ENCODE measurements around the gene BRSK1.

The BRSK1 gene

GRCh38 chr19:55242517-55242916 is 41.3 kb upstream of the BRSK1 start:
- peaks cover 0 to 12% (median 8%) of the 10 kb centered on the region in 4 experiments for H3K4me1 ChIP-seq (ENCODE audit: control extremely low read depth in 1 of 4, control insufficient read depth in 4 of 4, insufficient read depth in 4 of 4, low read length in 3 of 4)
- 99% methylated on average over 5 of the region's 7 CpGs for WGBS (ENCODE audit: insufficient coverage)
- no peaks in the 10 kb centered on the region for H3K27me3 ChIP-seq (replicated peaks in 2 of 5; ENCODE audit: control insufficient read depth in 4 of 5, insufficient read depth in 5 of 5, low read length in 4 of 5)
- no peak overlapping the region for H3K4me3 ChIP-seq (ENCODE audit: control insufficient read depth in 1 of 7, extremely low read depth in 1 of 7, insufficient read depth in 4 of 7, low read depth in 2 of 7, low read length in 6 of 7)
- peaks cover 25 to 94% (median 75%) of the 10 kb centered on the region in 4 experiments for H3K36me3 ChIP-seq (ENCODE audit: control insufficient read depth in 4 of 4, insufficient read depth in 4 of 4, low read length in 3 of 4)
- H3K27ac ChIP-seq (ENCODE audit: insufficient read depth in 1 of 2, low read depth in 1 of 2, low read length in 2 of 2, poor library complexity in 1 of 2, severe bottlenecking in 2 of 2): no peak overlapping the region
- no peaks in the 10 kb centered on the region for H3K9me3 ChIP-seq (ENCODE audit: control extremely low read depth in 1 of 5, control insufficient read depth in 4 of 5, insufficient read depth in 2 of 5, low read depth in 1 of 5, low read length in 4 of 5)
- ChIA-PET POLR2A (interaction anchor here (0.6 kb wide), 1 partner anchor 41 kb away, joined by 3 read pairs; no protein-coding TSS in a partner anchor), CTCF (interaction anchor here (0.7 to 1.7 kb wide), 2 partner anchors 11 to 13 kb away, joined by 3 to 4 read pairs; no protein-coding TSS in a partner anchor)
- no peak for DNase-seq

- Histone ChIP-seq H3K36me3 (ENCODE audit: control insufficient read depth in 4 of 4, insufficient read depth in 4 of 4, low read length in 3 of 4) (peaks cover 18 to 94% (median 67%) of the 10 kb centered on the region in 4 experiments), H3K4me3 (ENCODE audit: control insufficient read depth in 1 of 7, extremely low read depth in 1 of 7, insufficient read depth in 4 of 7, low read depth in 2 of 7, low read length in 6 of 7) (no peak overlapping the region), H3K27ac (ENCODE audit: insufficient read depth in 1 of 2, low read depth in 1 of 2, low read length in 2 of 2, poor library complexity in 1 of 2, severe bottlenecking in 2 of 2) (peak overlapping the region in 1 of 2 experiments; percentile 43), H3K27me3 (replicated peaks in 2 of 5; ENCODE audit: control insufficient read depth in 4 of 5, insufficient read depth in 5 of 5, low read length in 4 of 5) (no peaks in the 10 kb centered on the region), H3K9me3 (ENCODE audit: control extremely low read depth in 1 of 5, control insufficient read depth in 4 of 5, insufficient read depth in 2 of 5, low read depth in 1 of 5, low read length in 4 of 5) (no peaks in the 10 kb centered on the region), H3K4me1 (ENCODE audit: control extremely low read depth in 1 of 4, control insufficient read depth in 4 of 4, insufficient read depth in 4 of 4, low read length in 3 of 4) (peaks cover 0 to 28% (median 25%) of the 10 kb centered on the region in 4 experiments)
- CTCF ChIA-PET: interaction anchor here (1.0 to 1.6 kb wide), 2 partner anchors 9 to 43 kb away, joined by 3 to 5 read pairs; no protein-coding TSS in a partner anchor
- no peak for DNase-seq
- POLR2A ChIA-PET: no interaction called here
- 97% methylated on average over 11 of the region's 12 CpGs for WGBS (ENCODE audit: insufficient coverage)
These were observed 39.7 kb upstream of the BRSK1 start for GRCh38 chr19:55244004-55244680.

GRCh38 chr19:55245236-55245904 is 38.4 kb upstream of the BRSK1 start:
- Histone ChIP-seq H3K27ac (ENCODE audit: insufficient read depth in 1 of 2, low read depth in 1 of 2, low read length in 2 of 2, poor library complexity in 1 of 2, severe bottlenecking in 2 of 2) (peak overlapping the region in 1 of 2 experiments; percentile 38), H3K27me3 (replicated peaks in 2 of 5; ENCODE audit: control insufficient read depth in 4 of 5, insufficient read depth in 5 of 5, low read length in 4 of 5) (no peaks in the 10 kb centered on the region), H3K4me1 (ENCODE audit: control extremely low read depth in 1 of 4, control insufficient read depth in 4 of 4, insufficient read depth in 4 of 4, low read length in 3 of 4) (peaks cover 0 to 40% (median 35%) of the 10 kb centered on the region in 4 experiments), H3K4me3 (ENCODE audit: control insufficient read depth in 1 of 7, extremely low read depth in 1 of 7, insufficient read depth in 4 of 7, low read depth in 2 of 7, low read length in 6 of 7) (no peak overlapping the region), H3K36me3 (ENCODE audit: control insufficient read depth in 4 of 4, insufficient read depth in 4 of 4, low read length in 3 of 4) (peaks cover 15 to 89% (median 59%) of the 10 kb centered on the region in 4 experiments), H3K9me3 (ENCODE audit: control extremely low read depth in 1 of 5, control insufficient read depth in 4 of 5, insufficient read depth in 2 of 5, low read depth in 1 of 5, low read length in 4 of 5) (no peaks in the 10 kb centered on the region)
- no peak for DNase-seq
- CTCF ChIA-PET: interaction anchor here (1.0 to 1.7 kb wide), 3 partner anchors 9 to 143 kb away, joined by 3 to 4 read pairs (median 4); no protein-coding TSS in a partner anchor
- POLR2A ChIA-PET: interaction anchor here (0.8 kb wide), 1 partner anchor 14 kb away, joined by 4 read pairs; the partner anchor contains the start of gene PPP6R1
- over 99% methylated on average over 15 of the region's 23 CpGs for WGBS (ENCODE audit: insufficient coverage)

GRCh38 chr19:55246462-55247451 is 37.0 kb upstream of the BRSK1 start:
- 93% methylated on average over 40 of the region's 40 CpGs for WGBS (ENCODE audit: insufficient coverage)
- peak overlapping the region; percentile 69 to 90 for H3K27ac ChIP-seq (ENCODE audit: insufficient read depth in 1 of 2, low read depth in 1 of 2, low read length in 2 of 2, poor library complexity in 1 of 2, severe bottlenecking in 2 of 2)
- no peaks in the 10 kb centered on the region for H3K9me3 ChIP-seq (ENCODE audit: control extremely low read depth in 1 of 5, control insufficient read depth in 4 of 5, insufficient read depth in 2 of 5, low read depth in 1 of 5, low read length in 4 of 5)
- ChIA-PET CTCF (interaction anchor here (0.8 to 1.7 kb wide), 4 partner anchors 8 to 142 kb away, joined by 3 to 4 read pairs (median 4); no protein-coding TSS in a partner anchor), POLR2A (interaction anchor here (0.5 kb wide), 1 partner anchor 881 kb away, joined by 3 read pairs; no protein-coding TSS in a partner anchor)
- no peaks in the 10 kb centered on the region for H3K27me3 ChIP-seq (replicated peaks in 2 of 5; ENCODE audit: control insufficient read depth in 4 of 5, insufficient read depth in 5 of 5, low read length in 4 of 5)
- peak overlapping the region in 1 of 7 experiments; percentile 52 for H3K4me3 ChIP-seq (ENCODE audit: control insufficient read depth in 1 of 7, extremely low read depth in 1 of 7, insufficient read depth in 4 of 7, low read depth in 2 of 7, low read length in 6 of 7)
- H3K36me3 ChIP-seq (ENCODE audit: control insufficient read depth in 4 of 4, insufficient read depth in 4 of 4, low read length in 3 of 4): peaks cover 12 to 84% (median 48%) of the 10 kb centered on the region in 4 experiments
- H3K4me1 ChIP-seq (ENCODE audit: control extremely low read depth in 1 of 4, control insufficient read depth in 4 of 4, insufficient read depth in 4 of 4, low read length in 3 of 4): peaks cover 7 to 54% (median 49%) of the 10 kb centered on the region in 4 experiments
- DNase-seq: no peak

GRCh38 chr19:55247621-55248099 is 36.1 kb upstream of the BRSK1 start:
- Histone ChIP-seq H3K27me3 (replicated peaks in 2 of 5; ENCODE audit: control insufficient read depth in 4 of 5, insufficient read depth in 5 of 5, low read length in 4 of 5) (no peaks in the 10 kb centered on the region), H3K4me1 (ENCODE audit: control extremely low read depth in 1 of 4, control insufficient read depth in 4 of 4, insufficient read depth in 4 of 4, low read length in 3 of 4) (peaks cover 11 to 63% (median 58%) of the 10 kb centered on the region in 4 experiments), H3K27ac (ENCODE audit: insufficient read depth in 1 of 2, low read depth in 1 of 2, low read length in 2 of 2, poor library complexity in 1 of 2, severe bottlenecking in 2 of 2) (peak overlapping the region; percentile 69 to 90), H3K4me3 (ENCODE audit: control insufficient read depth in 1 of 7, extremely low read depth in 1 of 7, insufficient read depth in 4 of 7, low read depth in 2 of 7, low read length in 6 of 7) (peak overlapping the region in 2 of 7 experiments; percentile 28 to 52), H3K36me3 (ENCODE audit: control insufficient read depth in 4 of 4, insufficient read depth in 4 of 4, low read length in 3 of 4) (peaks cover 6 to 75% (median 42%) of the 10 kb centered on the region in 4 experiments), H3K9me3 (ENCODE audit: control extremely low read depth in 1 of 5, control insufficient read depth in 4 of 5, insufficient read depth in 2 of 5, low read depth in 1 of 5, low read length in 4 of 5) (no peaks in the 10 kb centered on the region)
- CTCF ChIA-PET: interaction anchor here (1.4 to 1.8 kb wide), 3 partner anchors 8 to 12 kb away, joined by 4 to 5 read pairs (median 4); partner anchors contain the start of gene PPP6R1
- POLR2A ChIA-PET: interaction anchor here (1.4 kb wide), 1 partner anchor 12 kb away, joined by 6 read pairs; the partner anchor contains the start of gene PPP6R1
- DNase-seq: peak; percentile 59 to 90 (median 89)
- WGBS (ENCODE audit: insufficient coverage): 27% methylated on average over 5 of the region's 10 CpGs

GRCh38 chr19:55248166-55248675 is 35.6 kb upstream of the BRSK1 start:
- H3K9me3 ChIP-seq (ENCODE audit: control extremely low read depth in 1 of 5, control insufficient read depth in 4 of 5, insufficient read depth in 2 of 5, low read depth in 1 of 5, low read length in 4 of 5): no peaks in the 10 kb centered on the region
- H3K4me3 ChIP-seq (ENCODE audit: control insufficient read depth in 1 of 7, extremely low read depth in 1 of 7, insufficient read depth in 4 of 7, low read depth in 2 of 7, low read length in 6 of 7): peak overlapping the region in 1 of 7 experiments; percentile 1
- WGBS (ENCODE audit: insufficient coverage): 93% methylated on average over 9 of the region's 10 CpGs
- POLR2A ChIA-PET: interaction anchor here (1.4 kb wide), 1 partner anchor 11 kb away, joined by 6 read pairs; the partner anchor contains the start of gene PPP6R1
- H3K4me1 ChIP-seq (ENCODE audit: control extremely low read depth in 1 of 4, control insufficient read depth in 4 of 4, insufficient read depth in 4 of 4, low read length in 3 of 4): peaks cover 14 to 68% (median 63%) of the 10 kb centered on the region in 4 experiments
- no peaks in the 10 kb centered on the region for H3K27me3 ChIP-seq (replicated peaks in 2 of 5; ENCODE audit: control insufficient read depth in 4 of 5, insufficient read depth in 5 of 5, low read length in 4 of 5)
- peak overlapping the region; percentile 69 to 90 for H3K27ac ChIP-seq (ENCODE audit: insufficient read depth in 1 of 2, low read depth in 1 of 2, low read length in 2 of 2, poor library complexity in 1 of 2, severe bottlenecking in 2 of 2)
- peaks cover 6 to 76% (median 41%) of the 10 kb centered on the region in 4 experiments for H3K36me3 ChIP-seq (ENCODE audit: control insufficient read depth in 4 of 4, insufficient read depth in 4 of 4, low read length in 3 of 4)
- CTCF ChIA-PET: interaction anchor here (1.4 to 1.8 kb wide), 3 partner anchors 8 to 11 kb away, joined by 4 to 5 read pairs (median 4); partner anchors contain the start of gene PPP6R1
- no peak for DNase-seq
